Stomach (tissue), 9 donors: ENCODE results near the gene ALPP. TPM values are rescaled to one million over a fixed set of nuclear protein-coding genes. Genes with fewer than 3 reads are reported as not detected.
A peak's percentile ranks its signal among the peaks of the same experiment; 100 is the strongest.

Experiments used
- DNase-seq, 2 donors: peaks; one replicate each; pipeline versions ENCODE4 v3.0.0 to v3.0.0-alpha.2; 2013 to 2019
- H3K27ac ChIP-seq, 5 donors: fragments of 200-600 bp in 4 of 5; sonication (generic) in 4 of 5; one replicate each; pipeline ENCODE4 v1.5.1; 2013 to 2019; ENCODE audit warnings: mild to moderate bottlenecking in 1 of 5, moderate library complexity in 1 of 5
- H3K27me3 ChIP-seq, 3 donors: fragments of 200-600 bp; sonication (generic); one replicate each; pipeline ENCODE4 v1.5.1; 2017 to 2019; ENCODE audit warnings: mixed run types in 1 of 3
- H3K36me3 ChIP-seq, 4 donors: fragments of 200-600 bp; sonication (generic); 1 replicate in 3 of 4; 2 replicates in 1 of 4; pipeline ENCODE4 v1.5.1; 2016 to 2019
- H3K4me1 ChIP-seq, 4 donors: fragments of 200-600 bp; sonication (generic); one replicate each; pipeline ENCODE4 v1.5.1; 2016 to 2019
- H3K4me3 ChIP-seq, 4 donors: fragments of 200-600 bp; sonication (generic) in 3 of 4; one replicate each; pipeline ENCODE4 v1.5.1; 2016 to 2019; ENCODE audit warnings: mild to moderate bottlenecking in 1 of 4
- H3K9me3 ChIP-seq, 4 donors: fragments of 200-600 bp; sonication (generic); one replicate each; pipeline ENCODE4 v1.5.1; 2016 to 2019
- EP300 ChIP-seq: sonication (generic); formaldehyde crosslinking; IDR thresholded peaks from one replicate; pipeline ENCODE4 v1.6.1; 2017; ENCODE audit warnings: antibody characterized with exemption
- POLR2A ChIP-seq, 4 donors: fragments of 450-650 bp; IDR thresholded peaks; one replicate each; pipeline ENCODE4 v1.6.1; 2016; ENCODE audit warnings: antibody characterized with exemption in 4 of 4, control low read depth in 2 of 4, mild to moderate bottlenecking in 1 of 4, moderate library complexity in 1 of 4
- POLR2AphosphoS5 ChIP-seq, 3 donors: sonication (generic); formaldehyde crosslinking; IDR thresholded peaks; one replicate each; pipeline ENCODE4 v1.6.1; 2016; ENCODE audit warnings: antibody characterized with exemption in 3 of 3
- WGBS, 5 donors: extraction: QIAGEN DNeasy Blood & Tissue Kit in 3 of 5; methylation state at CpG; one replicate each; pipeline versions ENCODE4 v1.1.5 to v1.1.7; 2013 to 2018; 5-methylcytosine and 5-hydroxymethylcytosine counted together
- intact Hi-C: fragments of 100-400 bp; cut with DNase I; formaldehyde crosslinking; loops from one replicate; pipeline ENCODE4 v1.15.1; 2023; ENCODE audit warnings: low total_unique reads
- polyA plus RNA-seq, 3 donors: library from polyadenylated mRNA; stranded (reverse); fragments of 200-250 nt; gene quantifications; one replicate each; pipeline ENCODE4 v1.2.3, GENCODE V29; 2013
- total RNA-seq, 5 donors: library from RNA; depleted of rRNA; stranded (reverse); fragments of >200 nt; gene quantifications; one replicate each; pipeline versions ENCODE4 v1.1.0 to v1.2.3, GENCODE V29; 2014 to 2016
- TF ChIP-seq, protein P1 (sequence below), 7 experiments: fragments of 450-650 bp in 4 of 7; fragments of 200-600 bp in 3 of 7; sonication (generic) in 3 of 7; IDR thresholded peaks; one replicate each; pipeline ENCODE4 v1.5.1; 2016 to 2019; ENCODE audit warnings: antibody characterized with exemption in 7 of 7, control low read depth in 2 of 7, mild to moderate bottlenecking in 1 of 7
- donor health status: healthy with polysubstance abuse.
- donor health status: Bipolar disorder and iron deficiency.
- donor health status: healthy.

Gene ALPP
- total and polyA plus RNA-seq, 8 donors, result not detected

DNA sequence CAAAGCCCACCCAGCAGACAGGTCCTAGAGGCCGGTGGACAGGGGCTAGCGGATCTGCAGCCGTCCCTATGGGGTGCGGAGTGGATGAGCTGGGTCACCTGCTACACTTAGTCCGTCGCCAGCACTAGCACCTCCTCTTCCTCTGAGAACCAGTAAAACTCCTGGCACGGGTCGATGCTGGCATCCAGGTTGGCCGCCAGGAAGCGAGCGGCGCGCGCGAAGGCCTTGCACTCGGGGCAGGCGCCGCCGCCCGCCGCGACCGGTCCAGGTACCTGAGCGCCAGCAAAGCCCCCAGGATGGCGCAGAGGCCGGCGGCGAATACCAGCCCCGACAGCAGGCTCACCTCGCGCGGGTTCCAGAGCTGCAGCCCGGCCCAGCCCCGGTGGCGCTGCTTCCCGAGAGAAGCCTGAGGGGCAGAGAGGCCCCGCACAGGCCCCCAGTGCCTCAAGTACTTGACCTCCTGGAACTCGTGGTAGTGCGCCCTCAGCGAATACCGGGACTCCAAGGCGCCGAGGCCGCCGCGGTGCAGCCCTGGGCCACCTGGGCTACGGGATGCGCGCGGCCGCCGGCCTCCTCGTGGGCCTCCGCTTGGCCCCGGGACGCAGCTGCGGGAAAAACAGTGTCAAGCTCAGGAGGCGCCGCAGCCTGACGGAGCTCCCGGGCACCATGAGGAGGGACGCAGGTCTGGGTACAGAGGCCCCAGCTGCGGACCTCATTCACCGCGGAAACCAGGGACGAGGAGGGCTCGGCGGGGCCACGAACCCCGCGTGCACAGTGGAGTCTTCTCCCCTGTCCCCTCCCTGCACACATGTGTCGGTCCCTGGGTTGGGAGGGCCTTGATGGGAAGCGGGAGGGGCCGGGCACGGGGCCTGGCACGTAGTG lies 27.5 kb upstream of the ALPP start:
- Histone ChIP-seq H3K36me3 (no peaks in the 10 kb centered on the region), H3K27me3 (peaks cover 25 to 71% (median 52%) of the 10 kb centered on the region in 3 donors), H3K9me3 (peaks cover 0 to 8% (median 0%) of the 10 kb centered on the region in 4 donors), H3K4me1 (peaks cover 8 to 24% (median 18%) of the 10 kb centered on the region in 4 donors), H3K27ac (no peak overlapping the region), H3K4me3 (peak overlapping the region in 1 of 4 donors; percentile 13)
- no peak for DNase-seq
- 9 to 16% (median 13%) methylated on average over 16 to 76 of the region's 76 CpGs for WGBS, 5 donors
- TF ChIP-seq POLR2A (IDR thresholded peaks at IDR 0.05), result no peak
- TF ChIP-seq, protein P1, sequence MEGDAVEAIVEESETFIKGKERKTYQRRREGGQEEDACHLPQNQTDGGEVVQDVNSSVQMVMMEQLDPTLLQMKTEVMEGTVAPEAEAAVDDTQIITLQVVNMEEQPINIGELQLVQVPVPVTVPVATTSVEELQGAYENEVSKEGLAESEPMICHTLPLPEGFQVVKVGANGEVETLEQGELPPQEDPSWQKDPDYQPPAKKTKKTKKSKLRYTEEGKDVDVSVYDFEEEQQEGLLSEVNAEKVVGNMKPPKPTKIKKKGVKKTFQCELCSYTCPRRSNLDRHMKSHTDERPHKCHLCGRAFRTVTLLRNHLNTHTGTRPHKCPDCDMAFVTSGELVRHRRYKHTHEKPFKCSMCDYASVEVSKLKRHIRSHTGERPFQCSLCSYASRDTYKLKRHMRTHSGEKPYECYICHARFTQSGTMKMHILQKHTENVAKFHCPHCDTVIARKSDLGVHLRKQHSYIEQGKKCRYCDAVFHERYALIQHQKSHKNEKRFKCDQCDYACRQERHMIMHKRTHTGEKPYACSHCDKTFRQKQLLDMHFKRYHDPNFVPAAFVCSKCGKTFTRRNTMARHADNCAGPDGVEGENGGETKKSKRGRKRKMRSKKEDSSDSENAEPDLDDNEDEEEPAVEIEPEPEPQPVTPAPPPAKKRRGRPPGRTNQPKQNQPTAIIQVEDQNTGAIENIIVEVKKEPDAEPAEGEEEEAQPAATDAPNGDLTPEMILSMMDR (IDR thresholded peaks at IDR 0.05), result no peak
- TF ChIP-seq POLR2AphosphoS5 (IDR thresholded peaks at IDR 0.05), result no peak
- TF ChIP-seq EP300, result no peak
- intact Hi-C loops, result no loop called here

DNA sequence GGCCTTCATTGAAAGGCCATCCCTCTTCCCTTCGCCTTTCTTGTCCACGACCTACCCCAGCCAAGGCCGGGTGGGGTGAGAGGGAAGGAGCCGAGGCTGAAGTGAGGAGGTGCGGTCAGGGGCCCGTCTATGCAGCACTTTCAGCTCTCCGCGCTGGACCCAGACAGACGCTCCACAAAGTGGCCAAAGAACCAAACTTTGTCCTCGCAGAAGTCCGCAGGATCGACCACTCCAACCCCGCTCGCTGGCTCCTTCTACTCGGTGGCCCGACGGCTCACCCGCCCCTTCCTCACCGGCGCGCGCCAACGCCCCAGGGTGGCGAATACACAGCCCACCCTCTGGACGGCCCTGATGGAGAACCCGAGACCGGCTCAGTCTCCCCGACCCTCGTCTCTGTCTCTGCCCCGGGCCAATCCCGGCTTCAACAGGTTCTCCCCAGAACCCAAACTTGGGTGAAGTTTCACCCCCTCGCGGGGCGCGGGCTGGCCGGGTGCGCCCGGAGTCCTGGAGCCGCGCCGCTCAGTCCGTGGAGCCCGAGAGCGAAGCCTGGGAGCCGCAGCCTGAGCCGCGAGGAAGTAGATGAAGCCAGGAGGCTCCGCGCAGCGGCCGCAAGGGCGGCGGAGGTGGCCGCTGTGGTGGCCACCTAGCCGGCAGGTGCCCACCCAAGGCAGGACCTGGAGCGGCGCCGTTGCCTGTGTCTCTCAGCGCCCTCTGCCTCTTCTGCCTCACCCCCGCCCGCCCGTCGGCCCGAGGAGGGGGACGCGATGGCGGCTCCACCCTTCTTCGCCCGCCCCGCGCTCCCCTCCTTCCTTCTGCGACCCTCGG lies 26.7 kb upstream of the ALPP start:
- no peak for TF ChIP-seq POLR2A (IDR thresholded peaks at IDR 0.05)
- TF ChIP-seq POLR2AphosphoS5 (IDR thresholded peaks at IDR 0.05), result no peak
- TF ChIP-seq, protein P1 (IDR thresholded peaks at IDR 0.05), result no peak
- no peak for TF ChIP-seq EP300
- no peak overlapping the region for H3K27ac ChIP-seq
- H3K36me3 ChIP-seq, result no peaks in the 10 kb centered on the region
- H3K9me3 ChIP-seq, result peaks cover 0 to 7% (median 0%) of the 10 kb centered on the region in 4 donors
- intact Hi-C loops, result no loop called here
- peak overlapping the region in 1 of 4 donors; percentile 13 for H3K4me3 ChIP-seq
- H3K27me3 ChIP-seq, result peaks cover 25 to 71% (median 52%) of the 10 kb centered on the region in 3 donors
- 11 to 31% (median 21%) methylated on average over 47 to 73 of the region's 73 CpGs for WGBS, 5 donors
- H3K4me1 ChIP-seq, result peaks cover 8 to 24% (median 18%) of the 10 kb centered on the region in 4 donors
- no peak for DNase-seq

DNA sequence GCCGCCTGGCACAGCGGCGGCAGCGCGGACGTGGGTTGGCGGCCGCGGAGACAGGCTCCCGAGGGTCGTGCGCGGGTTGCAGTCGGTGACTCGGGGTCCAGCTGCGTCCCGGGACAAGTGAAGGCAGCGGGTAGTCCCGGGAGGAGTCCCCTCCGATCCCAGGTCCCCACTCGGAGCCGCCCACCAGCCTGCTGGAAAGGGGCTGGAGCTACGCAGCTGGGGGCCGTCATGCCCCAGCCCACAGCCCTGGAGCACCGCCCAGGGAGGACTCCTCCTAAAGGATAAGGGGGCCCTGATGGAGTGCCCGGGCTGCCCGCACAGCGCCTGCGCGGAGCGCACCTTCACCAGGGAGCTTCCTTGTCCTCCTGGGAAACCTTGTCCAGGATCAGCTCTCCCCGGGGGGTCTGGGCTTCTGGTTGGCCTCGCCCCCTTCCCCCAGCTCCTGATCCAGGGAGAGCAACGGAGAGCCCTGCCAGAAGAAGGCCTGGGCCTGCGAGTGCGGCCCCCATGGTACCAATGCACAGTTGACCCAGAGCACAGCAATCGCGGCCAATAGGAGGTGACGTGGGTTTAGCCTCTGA lies 25.9 kb upstream of the ALPP start:
- Histone ChIP-seq H3K27me3 (peaks cover 25 to 71% (median 52%) of the 10 kb centered on the region in 3 donors), H3K4me3 (no peak overlapping the region), H3K9me3 (no peaks in the 10 kb centered on the region), H3K27ac (no peak overlapping the region), H3K4me1 (peaks cover 8 to 24% (median 18%) of the 10 kb centered on the region in 4 donors), H3K36me3 (no peaks in the 10 kb centered on the region)
- WGBS, 5 donors, result 44 to 78% (median 50%) methylated on average over 15 to 39 of the region's 39 CpGs
- DNase-seq, result no peak
- TF ChIP-seq EP300 (no peak), POLR2AphosphoS5 (IDR thresholded peaks at IDR 0.05) (no peak), POLR2A (IDR thresholded peaks at IDR 0.05) (no peak)
- TF ChIP-seq, protein P1 (IDR thresholded peaks at IDR 0.05), result no peak
- intact Hi-C loops, result no loop called here

DNA sequence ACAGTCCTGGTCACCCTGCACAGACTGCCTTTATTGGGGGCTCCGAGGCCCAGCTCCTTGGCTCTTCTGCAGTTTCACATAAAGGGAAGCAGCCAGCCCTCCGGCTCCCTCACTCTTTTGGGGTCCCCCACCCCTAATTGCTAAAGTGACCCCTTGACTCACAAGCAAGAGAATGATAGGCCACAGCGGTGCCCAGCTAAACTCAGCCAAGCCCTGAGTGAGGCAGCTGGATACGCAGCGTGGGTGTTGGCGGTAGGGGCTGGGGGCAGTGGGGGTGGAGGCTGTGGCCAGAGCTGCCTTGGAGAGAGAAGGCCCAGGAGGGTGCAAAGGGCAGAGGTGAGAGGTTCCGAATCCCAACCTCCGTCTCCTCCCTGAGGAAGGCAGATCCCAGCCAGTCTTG lies 25.5 kb upstream of the ALPP start:
- Histone ChIP-seq H3K27ac (no peak overlapping the region), H3K36me3 (no peaks in the 10 kb centered on the region), H3K4me1 (peaks cover 8 to 24% (median 18%) of the 10 kb centered on the region in 4 donors), H3K9me3 (no peaks in the 10 kb centered on the region), H3K4me3 (no peak overlapping the region), H3K27me3 (peaks cover 25 to 71% (median 52%) of the 10 kb centered on the region in 3 donors)
- intact Hi-C loops, result no loop called here
- 81 to 87% (median 85%) methylated on average over 6 to 8 of the region's 8 CpGs for WGBS, 5 donors
- TF ChIP-seq, protein P1 (IDR thresholded peaks at IDR 0.05), result no peak
- no peak for DNase-seq
